NCI-H748 (cell line): Measurements from ENCODE around the gene WDR7.
A peak's percentile ranks its signal among the peaks of the same experiment; 100 is the strongest.

Experiments used
- DNase-seq: peaks from one replicate; lab custom pipeline; 2025; ENCODE audit not compliant: unreplicated experiment; lab: John Stamatoyannopoulos, UW

WDR7 gene

DNA sequence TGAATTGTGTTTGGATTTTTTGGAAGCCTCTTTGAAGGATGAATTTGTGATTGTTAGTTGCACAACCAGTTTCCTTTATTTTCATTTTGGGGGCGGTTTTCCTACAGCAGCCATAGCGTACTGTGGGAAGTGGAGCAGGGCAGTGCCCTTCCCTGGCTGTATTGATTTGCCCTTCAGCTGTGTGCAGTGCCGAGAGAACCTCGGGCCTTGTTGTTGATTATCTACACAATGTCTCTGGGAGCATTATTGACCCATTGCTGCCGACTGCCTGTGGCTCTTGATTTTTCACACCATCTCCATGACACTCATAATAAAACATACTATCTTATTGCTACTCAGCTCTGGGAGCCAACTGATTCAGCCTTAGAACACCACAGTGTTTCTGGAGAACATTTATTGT is 333.6 kb downstream of the WDR7 start:
- DNase-seq: peak; percentile 18

DNA sequence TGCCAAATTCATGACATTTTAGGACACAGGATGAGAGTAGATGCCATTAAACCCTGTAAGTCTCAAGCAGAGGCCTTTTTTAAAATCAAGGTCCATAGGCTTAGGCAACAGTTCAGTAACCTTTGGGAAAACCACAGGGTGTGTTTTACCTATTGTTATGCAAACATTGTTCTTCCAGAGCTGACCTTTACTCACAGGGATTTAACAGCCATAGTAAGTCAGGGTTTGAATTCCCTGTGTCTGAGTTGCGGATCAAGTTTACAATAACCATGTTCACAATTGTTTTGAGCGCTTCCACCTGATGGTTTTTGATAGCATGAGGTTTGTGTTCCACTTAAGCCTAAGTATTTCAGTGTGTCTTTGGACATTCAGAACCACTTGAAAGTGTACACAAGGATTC is 335.7 kb downstream of the WDR7 start:
- peak; percentile 42 for DNase-seq

DNA sequence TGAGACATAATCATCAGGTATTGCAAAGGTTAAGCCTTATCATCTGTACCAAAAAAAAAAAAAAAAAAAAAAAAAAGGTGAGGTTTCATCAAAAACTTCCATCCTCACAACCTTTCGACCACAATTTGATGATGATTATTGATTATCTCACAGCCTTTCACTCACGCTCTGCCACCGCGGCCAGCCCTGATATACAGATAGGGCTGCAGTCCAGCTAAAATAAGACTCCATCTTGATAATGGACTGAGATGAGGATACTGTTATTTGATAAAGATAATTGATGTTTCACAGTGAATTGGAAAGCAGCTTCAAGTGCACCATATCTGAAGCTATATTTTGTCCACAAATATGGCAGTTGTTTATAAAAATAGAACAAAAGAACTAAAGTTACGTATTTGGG is 336.1 kb downstream of the WDR7 start:
- DNase-seq: no peak

DNA sequence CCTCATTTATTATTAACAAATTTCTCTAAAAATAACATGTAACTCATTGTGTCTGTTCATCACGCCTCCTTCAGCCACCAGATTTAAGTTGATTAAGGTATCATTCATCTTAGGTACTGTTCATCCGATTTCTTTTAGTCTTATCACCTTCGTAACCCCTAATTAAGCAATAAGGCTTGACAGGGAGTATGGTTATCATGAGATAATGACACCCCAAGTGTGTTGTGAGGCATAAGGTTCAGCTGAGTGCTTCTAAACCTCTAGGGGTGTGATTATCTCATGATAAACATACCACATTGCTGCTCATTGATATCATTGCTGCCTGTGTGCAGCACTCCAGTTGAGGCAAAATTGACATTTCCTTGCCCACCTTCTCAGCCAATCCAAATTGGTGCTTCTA is 336.9 kb downstream of the WDR7 start:
- no peak for DNase-seq

DNA sequence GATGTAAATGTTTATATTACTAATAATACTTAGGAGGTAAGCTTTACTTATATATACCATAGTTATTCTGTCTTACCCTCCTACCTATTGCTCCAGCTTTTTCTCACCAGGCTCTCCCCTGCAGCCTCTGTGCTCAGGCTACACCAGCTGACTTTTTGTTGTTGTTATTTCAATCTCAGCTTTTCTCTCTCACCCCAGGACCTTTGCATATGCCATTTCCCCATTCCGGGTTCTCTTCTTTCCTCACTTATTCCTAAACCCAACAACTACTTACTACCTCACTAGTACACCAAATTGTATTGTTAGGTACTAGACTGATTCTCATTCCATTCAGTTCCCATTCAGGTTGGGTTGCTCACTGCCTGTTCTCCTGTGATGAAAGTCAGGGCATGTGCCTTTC is 339.5 kb downstream of the WDR7 start:
- no peak for DNase-seq

GRCh38 chr18:56992777-56993176 is 341.6 kb downstream of the WDR7 start:
- no peak for DNase-seq

DNA sequence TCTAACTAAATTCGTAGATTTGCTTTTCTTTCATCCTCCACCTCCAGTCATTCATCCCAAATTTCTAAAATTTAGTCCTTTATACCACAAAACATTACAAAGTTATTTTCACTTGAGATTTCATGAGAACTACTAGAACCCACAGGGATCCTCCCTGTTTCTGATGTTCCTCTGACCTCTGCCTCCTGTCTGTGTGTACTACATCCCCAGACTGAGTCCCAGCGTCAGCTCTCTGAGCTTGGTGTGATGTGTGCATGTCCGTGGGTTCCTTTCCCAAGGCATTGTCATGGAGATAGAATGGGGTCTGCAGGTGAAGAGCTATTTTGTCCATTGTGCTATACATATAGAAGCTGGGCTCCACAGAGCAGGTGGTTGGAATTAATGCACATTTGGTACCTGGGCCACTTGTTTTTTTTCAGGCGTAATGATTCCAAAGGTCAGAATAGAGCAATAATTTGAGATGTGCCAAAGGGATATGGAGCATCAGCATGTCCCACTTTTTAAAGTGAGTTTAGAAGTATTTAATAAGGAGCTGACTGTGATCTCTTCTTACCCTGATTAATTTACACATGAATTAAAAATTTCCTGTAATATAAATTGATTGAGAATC is 344.5 kb downstream of the WDR7 start:
- peak; percentile 29 for DNase-seq

GRCh38 chr18:56997200-56997599 is 346.0 kb downstream of the WDR7 start:
- no peak for DNase-seq

- no peak for DNase-seq
Measured at GRCh38 chr18:56999823-57000222, 348.7 kb downstream of the WDR7 start.

DNA sequence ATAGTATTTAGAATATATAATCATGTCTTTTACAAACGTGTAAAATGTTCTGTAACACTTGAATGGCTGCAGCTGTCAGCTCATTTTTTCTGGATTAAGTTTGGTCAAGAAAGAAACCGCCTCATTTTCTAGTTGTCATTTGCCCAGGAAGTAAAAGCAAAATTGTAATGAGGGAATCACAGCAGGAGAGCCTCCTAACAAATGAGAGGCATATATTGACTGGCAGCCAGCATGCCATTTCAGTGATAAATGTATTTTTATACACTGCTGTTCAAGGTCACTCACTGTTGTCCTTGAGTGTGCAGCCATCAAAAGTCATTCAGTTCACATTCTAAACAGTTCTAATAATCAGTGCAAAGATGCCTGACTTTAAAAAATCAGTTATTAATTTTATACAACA is 351.5 kb downstream of the WDR7 start:
- DNase-seq: peak; percentile 60

GRCh38 chr18:57003342-57003741 is 352.2 kb downstream of the WDR7 start:
- no peak for DNase-seq

DNA sequence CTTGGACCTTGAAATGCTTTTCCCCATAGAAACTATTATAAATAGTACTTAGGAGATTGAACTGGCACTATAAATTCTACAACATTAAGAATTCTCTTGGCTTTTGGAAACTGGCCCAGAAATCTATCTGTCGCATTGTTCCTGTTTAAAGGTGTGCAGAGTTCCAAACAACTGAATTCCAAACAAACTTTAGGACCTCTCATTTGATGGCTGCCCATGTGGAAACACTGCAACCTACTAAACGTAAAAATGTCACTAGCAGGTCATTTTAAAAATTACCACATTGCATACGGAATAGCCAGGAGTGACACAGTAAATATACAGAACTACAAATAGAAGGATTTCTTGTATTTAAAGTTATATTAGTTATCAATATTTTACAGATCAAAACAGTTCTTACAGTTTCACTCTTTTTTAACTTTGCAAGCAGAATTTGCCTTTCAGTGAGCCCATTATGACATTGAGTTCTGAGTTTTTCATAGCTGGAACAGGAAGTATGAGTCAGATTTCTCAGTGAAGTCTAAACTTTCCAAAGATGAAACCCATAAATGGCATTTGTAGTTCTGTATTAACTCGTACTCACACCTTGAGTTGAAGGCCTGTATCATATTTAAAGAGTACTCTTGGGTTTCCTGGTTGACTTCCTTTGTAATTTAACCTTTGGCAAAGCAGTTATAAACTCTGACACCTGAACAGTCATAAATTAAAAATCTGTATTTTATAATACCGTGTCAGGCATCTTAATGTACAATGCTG is 353.4 kb downstream of the WDR7 start:
- DNase-seq: no peak

DNA sequence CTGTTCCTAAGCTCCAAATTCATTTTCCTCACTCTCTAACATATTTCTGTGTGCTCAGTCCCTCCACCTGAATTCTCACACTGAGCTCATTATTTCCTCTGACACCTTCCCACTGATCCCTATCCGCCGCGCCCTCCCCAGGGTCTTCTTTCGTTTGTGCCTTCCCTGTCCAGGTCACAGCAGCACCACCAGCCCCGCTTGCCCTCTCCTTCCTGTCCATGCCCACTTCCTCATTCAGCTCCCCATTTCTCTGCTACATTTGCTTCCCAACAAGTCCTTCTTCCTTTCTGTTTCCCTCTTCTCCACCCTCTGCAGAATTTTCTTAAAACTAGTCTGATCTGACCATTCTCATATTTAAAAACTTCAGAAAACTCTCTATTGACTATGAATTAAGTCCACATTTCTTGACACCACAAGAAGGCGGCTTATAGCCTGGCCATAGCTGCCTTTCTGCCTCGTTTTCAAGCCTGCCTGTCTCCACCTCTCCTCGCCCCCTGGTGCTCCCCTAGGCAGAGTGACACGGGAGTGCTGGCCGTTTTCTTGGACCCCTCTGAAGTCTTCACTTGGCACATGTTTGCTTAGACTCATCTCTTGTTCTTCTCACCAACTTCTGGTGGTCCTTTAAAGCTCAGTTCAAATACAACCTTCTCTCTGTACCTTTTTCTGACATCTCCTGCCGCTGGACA is 357.0 kb downstream of the WDR7 start:
- no peak for DNase-seq

GRCh38 chr18:57009844-57010243 is 358.7 kb downstream of the WDR7 start:
- DNase-seq: no peak

- DNase-seq: no peak
Measured at GRCh38 chr18:57014772-57015413, 363.7 kb downstream of the WDR7 start.

DNA sequence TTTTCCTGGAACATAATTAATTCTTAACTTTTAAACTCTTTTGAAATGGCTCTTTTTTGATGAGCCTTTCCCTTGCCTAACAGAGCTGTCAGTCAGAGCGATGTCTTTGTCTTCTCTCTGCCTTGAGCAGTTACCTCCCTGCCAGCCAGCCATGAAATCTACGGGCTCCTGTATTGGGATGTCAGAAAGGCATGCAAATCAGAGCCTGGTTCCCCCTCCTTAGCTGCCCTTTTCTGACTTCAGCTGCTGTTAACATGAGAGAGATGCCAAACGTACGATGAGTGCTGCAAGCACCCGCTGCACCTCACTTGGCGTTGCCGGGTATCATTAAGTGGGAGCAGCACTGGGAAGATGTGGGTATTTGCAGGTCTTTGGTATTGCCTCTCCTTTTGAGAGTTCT is 364.3 kb downstream of the WDR7 start:
- DNase-seq: no peak

DNA sequence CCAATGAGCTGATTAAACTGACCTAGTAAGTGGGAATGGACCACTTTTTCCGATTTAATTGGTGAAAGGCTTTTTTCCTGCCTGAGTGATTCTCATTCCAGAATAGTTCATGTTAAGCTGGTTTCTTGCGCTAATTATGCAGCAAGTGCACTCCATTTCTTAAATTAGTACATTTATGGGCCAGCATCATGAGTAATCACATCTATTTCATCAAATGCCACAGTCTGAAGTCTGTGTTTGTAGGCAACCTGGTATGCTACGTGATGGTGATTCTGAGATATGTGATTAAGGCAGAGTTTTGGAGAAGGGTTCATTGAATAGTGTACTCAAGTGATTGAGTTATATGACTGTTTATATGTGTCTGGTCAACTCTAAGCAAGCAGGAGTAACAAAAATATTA is 367.7 kb downstream of the WDR7 start:
- no peak for DNase-seq

DNA sequence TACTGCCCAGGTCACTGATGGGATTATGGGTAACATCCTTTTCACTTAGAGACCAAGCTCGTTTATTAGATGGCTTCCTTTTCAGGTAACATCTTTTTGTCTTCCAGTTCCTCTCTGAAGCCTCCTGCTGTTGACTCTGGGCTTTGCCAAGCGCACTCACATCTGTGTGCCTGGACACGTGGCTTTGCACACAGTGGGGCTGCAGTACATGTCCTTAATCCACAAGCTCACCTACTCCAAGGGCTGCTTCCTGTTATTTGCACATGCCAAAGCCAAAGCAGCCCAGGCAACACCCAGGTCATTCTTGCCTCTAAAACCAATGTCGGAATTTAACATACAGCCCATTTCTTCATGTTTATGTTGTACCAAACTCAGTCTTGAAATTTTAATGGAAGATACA is 371.6 kb downstream of the WDR7 start:
- no peak for DNase-seq

- DNase-seq: no peak
Measured at GRCh38 chr18:57023275-57023882, 372.2 kb downstream of the WDR7 start.

GRCh38 chr18:57025540-57025939 is 374.4 kb downstream of the WDR7 start:
- no peak for DNase-seq

- no peak for DNase-seq
Measured at GRCh38 chr18:57026316-57026715, 375.2 kb downstream of the WDR7 start.
